Activated CD8-positive, alpha-beta memory T cell treated with anti-CD3 and anti-CD28 coated beads for 36 hours (primary cell): Measurements from ENCODE around the gene SKIL. TPM values are rescaled to one million over a fixed set of nuclear protein-coding genes. Genes with fewer than 3 reads are reported as not detected.

Experiments used
- CTCF ChIA-PET: fragments of 350-600 bp; sonication (Branson Sonifier 250); formaldehyde crosslinking; loops from one replicate; lab custom pipeline; 2021; ENCODE audit warnings: antibody characterized with exemption; lab: Charles Lee
- POLR2A ChIA-PET: fragments of 350-600 bp; sonication (Branson Sonifier 250); formaldehyde crosslinking; loops from one replicate; lab custom pipeline; 2021; ENCODE audit warnings: antibody characterized with exemption; lab: Charles Lee
- total RNA-seq, 2 experiments: library from RNA; stranded (reverse); gene quantifications; one replicate each; pipeline ENCODE4 v1.2.3, GENCODE V29; 2021

SKIL gene
- total RNA-seq, 2 experiments from 2014 or later = 21.0 to 22.3 TPM

- ChIA-PET POLR2A (no interaction called here), CTCF (interaction anchor here (0.9 kb wide), 1 partner anchor 12 kb away, joined by 5 read pairs; no protein-coding TSS in a partner anchor)
Measured at GRCh38 chr3:170425491-170426239, 68.2 kb downstream of the SKIL start.

DNA sequence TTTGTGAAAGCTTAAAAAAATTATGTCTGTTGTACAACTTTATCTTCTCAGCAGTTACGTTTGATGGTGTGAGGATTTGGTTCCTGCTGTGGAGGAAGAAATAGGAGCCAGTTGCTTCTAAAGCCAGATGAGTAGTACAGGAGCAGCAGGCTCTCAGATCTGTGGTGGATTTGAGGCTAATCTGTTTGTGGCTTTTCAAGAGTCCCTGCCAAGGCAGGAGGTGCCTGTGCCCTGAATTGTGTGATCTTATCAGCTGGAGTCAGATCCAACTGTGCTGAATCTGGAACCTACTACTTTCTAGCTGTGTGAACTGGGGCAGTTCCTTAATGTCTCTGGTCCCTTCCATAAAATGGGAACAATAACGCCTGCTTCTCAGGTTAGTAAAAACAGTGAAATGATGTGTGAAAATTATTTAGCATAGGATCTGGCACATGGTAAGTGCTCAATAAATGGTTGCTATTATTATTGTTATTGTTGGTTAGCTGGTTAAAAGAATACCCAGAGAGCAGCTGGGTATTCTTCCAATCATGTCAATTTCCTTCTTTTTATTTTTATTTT, 68.8 kb downstream of the SKIL start:
- POLR2A ChIA-PET = no interaction called here

GRCh38 chr3:170428095-170428494, 70.6 kb downstream of the SKIL start:
- ChIA-PET POLR2A (no interaction called here), CTCF (no interaction called here)

More for the DNA sequence above, 68.8 kb downstream of the SKIL start:
- CTCF ChIA-PET = interaction anchor here (0.6 kb wide), 1 partner anchor 11 kb away, joined by 3 read pairs; no protein-coding TSS in a partner anchor

DNA sequence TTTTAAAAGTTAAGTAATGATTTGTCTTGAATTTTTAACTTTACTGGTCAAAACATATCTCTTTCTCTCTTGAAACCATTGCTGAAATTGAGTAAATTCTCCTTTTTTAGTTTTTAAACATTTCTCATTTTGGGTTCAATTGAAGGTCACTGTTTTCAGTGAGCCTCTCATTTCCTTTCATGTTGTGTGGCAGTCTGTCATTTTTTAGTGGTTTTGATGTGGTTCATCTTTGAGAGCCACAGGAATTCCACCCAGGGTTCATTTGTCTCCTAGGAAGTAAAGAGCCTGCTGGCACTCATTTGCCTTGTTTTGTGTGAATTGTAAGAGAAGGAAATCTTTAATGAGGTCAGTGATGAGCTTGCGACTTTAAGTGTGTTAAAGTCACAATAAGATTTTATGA, 71.5 kb downstream of the SKIL start:
- CTCF ChIA-PET = no interaction called here
- POLR2A ChIA-PET = no interaction called here

GRCh38 chr3:170431054-170431453, 73.5 kb downstream of the SKIL start:
- CTCF ChIA-PET = interaction anchor here (1.0 kb wide), 1 partner anchor 379 kb away, joined by 4 read pairs; no protein-coding TSS in a partner anchor
- POLR2A ChIA-PET = no interaction called here

- POLR2A ChIA-PET = no interaction called here
- CTCF ChIA-PET = no interaction called here
Measured at GRCh38 chr3:170432416-170432815, 74.9 kb downstream of the SKIL start.

- POLR2A ChIA-PET = no interaction called here
- CTCF ChIA-PET = no interaction called here
Measured at GRCh38 chr3:170436697-170437096, 79.2 kb downstream of the SKIL start.

- CTCF ChIA-PET = no interaction called here
Measured at GRCh38 chr3:170437176-170437575, 79.7 kb downstream of the SKIL start.

DNA sequence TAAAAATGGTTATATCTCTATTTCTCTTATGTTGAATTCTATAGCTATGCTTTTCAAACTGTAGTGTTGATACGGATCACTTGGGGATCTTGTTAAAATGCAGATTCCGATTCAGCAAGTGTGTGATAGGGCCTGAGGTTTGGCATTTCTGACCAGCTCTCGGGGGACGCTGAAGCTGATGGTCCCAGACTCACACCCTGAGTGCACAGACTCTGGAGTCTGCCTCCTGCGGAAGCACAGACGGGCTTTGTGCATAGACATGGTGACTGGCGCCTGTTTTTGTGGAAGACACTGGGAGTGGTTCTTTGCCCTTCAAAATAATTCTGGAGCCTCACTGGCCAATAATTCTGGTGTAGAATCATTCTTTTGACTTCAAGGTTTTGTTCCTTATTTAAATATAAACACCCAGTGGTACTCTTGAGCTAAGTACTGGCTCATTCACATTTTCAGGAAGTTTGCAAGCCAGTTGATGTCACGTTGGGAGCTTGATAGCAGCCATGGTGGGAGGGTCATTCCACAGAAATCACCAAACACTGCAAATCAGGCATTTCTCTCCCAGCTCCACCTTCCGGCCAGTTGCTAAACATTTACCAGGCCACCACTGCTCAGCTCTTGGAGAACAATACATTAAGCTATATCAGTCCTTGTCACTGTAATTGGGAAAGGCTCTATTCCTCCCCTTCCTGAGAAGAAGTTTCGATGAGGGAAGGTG, 80.3 kb downstream of the SKIL start:
- POLR2A ChIA-PET = interaction anchor here (0.5 kb wide), 1 partner anchor 268 kb away, joined by 3 read pairs; no protein-coding TSS in a partner anchor
- CTCF ChIA-PET = interaction anchor here (0.6 kb wide), 1 partner anchor 42 kb away, joined by 3 read pairs; no protein-coding TSS in a partner anchor

More at GRCh38 chr3:170437176-170437575, 79.7 kb downstream of the SKIL start:
- POLR2A ChIA-PET = interaction anchor here (0.5 kb wide), 1 partner anchor 267 kb away, joined by 3 read pairs; no protein-coding TSS in a partner anchor

- ChIA-PET CTCF (no interaction called here), POLR2A (no interaction called here)
Measured at GRCh38 chr3:170438836-170439235, 81.3 kb downstream of the SKIL start.

DNA sequence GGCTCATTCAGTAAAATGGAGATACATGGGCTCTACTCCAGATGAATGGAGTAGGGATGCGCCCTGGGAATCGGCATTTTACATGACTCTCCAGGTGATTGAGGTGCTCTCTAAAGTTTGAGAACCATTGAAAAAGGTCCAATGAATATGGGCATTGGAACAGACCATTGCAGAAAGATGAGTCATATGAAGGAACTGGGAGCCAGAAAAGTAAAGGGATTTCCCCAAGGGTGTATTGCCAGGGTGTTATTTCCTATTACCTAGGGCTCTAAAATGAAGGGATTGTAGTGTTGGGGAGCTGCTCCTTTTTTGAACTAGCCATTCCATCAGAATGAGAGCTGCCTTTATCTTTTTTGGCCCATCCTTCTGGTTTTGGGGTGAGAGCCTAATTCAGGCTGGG, 82.8 kb downstream of the SKIL start:
- ChIA-PET CTCF (no interaction called here), POLR2A (no interaction called here)

GRCh38 chr3:170441412-170441811, 83.9 kb downstream of the SKIL start:
- ChIA-PET CTCF (no interaction called here), POLR2A (no interaction called here)

- POLR2A ChIA-PET = no interaction called here
Measured at GRCh38 chr3:170442947-170443346, 85.4 kb downstream of the SKIL start.

GRCh38 chr3:170443457-170443856, 85.9 kb downstream of the SKIL start:
- ChIA-PET POLR2A (no interaction called here), CTCF (no interaction called here)

More at GRCh38 chr3:170442947-170443346, 85.4 kb downstream of the SKIL start:
- CTCF ChIA-PET = no interaction called here

Other genes with a start within 250 kb of the SKIL start
- 10 to 100 TPM; 44.3 to 50.6 TPM for gene PHC3, start 176.0 kb upstream of the SKIL start, total RNA-seq
- gene PRKCI, start 135.3 kb upstream of the SKIL start, total RNA-seq = 10 to 100 TPM; 19.6 to 22.5 TPM
- gene CLDN11, start 61.2 kb downstream of the SKIL start, total RNA-seq = under 1 TPM in 1 of 2 experiments, not detected in 1; 0.10 TPM
- gene SLC7A14, start 228.4 kb downstream of the SKIL start, total RNA-seq = not detected